ENCODE measurements around the gene RAPGEF2. TPM values are rescaled to one million over a fixed set of nuclear protein-coding genes. Genes with fewer than 3 reads are reported as not detected.

Gene RAPGEF2
- total RNA-seq, 1 donor from 2014 or later, result 41.6 TPM

DNA sequence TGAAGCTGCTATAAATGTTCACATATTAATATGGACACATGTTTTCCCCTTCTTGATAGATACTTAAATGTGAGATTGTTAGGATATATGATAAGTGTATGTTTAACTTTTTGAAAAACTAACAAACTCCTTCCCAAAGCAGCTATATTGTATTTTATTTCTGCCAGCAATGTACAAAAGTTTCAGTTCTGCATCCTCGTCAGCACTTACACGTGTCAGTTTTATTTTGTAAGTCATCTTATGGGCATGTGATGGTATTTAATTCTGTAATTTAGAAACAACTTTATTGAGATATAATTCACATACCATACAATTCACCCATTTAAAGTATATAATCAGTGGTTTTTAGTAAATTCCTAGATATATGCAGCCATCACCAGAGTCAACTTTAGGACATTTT lies 31.6 kb downstream of the RAPGEF2 start:
- no peak for DNase-seq (ENCODE audit: low spot score)

DNA sequence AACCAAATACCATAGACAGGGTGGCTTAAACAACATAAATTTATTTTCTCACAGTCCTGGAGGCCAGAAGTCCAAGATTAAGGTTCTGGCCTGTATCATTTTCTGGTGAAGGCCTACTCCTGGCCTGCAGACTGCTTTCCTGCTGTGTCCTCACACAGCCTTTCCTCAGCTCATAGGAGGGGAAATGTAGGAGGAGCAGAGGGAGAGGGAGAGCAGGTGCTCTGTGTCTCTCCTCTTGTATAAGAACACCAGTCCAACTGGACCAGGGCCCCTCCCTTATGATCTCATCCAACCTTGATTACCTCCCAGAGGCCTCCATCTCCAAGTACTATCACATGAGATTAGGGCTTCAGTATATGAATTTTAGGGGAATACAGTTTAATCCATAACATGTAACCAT lies 34.3 kb downstream of the RAPGEF2 start:
- DNase-seq (ENCODE audit: low spot score), result no peak

DNA sequence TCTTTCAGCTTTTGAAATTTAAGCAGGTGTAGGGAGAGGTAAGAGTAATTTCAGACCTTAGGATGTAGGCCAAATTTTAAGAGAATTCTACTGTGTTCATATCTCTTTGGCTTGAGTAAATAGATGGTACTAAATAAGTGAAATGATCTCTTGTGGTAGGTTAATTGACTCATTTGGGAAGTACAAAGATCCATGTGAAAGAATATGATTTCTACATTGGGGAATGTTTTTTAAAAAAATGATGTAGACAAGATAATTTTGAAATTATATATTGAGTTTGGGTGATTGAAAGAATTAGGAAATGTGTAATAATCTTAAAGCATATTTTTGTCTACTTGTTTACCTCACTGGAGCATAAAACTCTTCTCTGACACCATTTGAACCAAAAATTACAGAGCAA lies 35.6 kb downstream of the RAPGEF2 start:
- DNase-seq (ENCODE audit: low spot score), result no peak

DNA sequence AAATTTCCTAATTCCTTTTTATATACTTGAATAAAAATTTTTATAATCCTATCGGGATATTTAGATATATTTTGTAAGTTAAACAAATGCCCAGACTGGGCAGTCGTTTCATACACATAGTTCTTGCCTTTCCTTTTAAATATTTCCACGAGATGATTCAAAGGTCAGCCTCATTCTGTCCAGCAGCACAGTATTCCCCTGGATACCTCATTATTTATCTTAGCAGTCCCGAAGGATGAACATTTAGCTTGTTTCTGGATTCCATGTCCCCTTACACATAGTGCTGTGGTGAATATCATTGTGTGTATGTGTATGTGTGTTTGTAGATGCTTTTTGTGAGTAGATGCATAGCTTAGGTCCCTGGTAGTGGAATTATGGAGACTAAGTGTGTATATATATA lies 38.3 kb downstream of the RAPGEF2 start:
- DNase-seq (ENCODE audit: low spot score), result no peak

DNA sequence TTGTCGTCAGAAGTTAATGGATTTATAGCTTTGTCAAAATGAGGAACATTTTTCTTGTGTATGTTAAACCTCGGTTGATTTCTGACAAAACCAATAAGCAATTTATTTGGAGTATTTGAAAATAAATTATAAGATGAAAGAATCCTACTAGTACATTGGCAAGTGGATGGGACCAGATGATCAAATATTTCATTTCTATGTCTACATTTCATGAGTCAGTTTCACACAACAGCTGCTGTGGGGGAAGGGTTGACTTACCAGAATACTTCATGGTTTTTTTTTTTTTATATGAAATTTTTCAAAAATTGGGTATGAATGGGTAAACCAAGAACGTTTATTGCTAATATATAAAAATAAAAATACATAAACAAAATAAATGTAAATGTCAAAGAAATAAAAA lies 39.4 kb downstream of the RAPGEF2 start:
- DNase-seq (ENCODE audit: low spot score), result no peak

DNA sequence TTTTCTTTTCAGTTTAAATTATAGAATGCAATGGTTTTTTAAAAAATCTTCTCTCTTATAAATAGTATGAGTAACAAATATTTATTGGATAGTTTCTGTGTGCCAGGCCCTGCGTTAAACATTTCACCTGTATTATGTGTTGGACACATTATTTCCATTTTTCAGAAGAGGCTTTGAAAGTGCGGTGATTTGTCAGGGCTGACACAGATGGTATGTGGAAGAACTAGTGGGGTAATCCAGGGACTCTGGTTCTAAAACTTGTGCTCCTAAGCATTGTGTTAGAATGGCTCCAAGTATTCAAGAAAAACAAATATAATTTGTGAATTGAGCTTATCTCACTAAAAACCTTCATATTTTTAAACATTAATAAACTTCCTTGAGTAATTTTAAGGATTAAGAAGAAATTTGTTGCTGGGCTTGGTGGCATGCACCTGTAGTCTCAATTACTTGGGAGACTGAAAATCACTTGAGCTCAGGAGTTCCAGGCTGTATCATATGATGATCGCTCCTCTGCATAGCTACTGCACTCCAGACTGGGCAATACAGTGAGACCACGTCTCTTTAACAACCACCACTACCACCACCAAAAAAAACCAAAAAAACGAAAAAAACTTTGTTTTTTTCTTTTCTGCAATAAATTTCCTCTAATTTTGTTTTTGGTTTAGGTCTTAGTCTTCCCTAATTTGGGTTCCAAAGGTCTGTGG lies 40.0 kb downstream of the RAPGEF2 start:
- DNase-seq (ENCODE audit: low spot score), result no peak

DNA sequence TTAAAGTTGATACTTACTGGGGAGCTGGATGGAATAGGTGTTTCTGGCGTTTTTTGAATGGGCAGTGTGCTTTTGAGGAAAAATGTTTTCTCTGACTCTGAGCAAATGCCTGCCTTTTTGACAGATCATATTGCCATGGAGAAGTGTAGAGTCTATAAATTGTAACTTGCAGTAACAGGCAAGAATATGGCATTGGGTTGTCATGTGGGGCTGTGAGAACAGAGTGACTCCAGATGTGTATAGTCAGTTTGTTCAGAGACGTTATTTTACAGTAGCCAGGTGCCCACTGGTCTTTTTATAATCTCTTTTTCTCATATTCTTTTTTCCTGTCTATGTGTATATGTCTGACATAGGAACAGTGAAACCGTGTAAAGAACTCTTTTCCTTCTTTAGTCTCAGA lies 40.8 kb downstream of the RAPGEF2 start:
- DNase-seq (ENCODE audit: low spot score), result no peak

DNA sequence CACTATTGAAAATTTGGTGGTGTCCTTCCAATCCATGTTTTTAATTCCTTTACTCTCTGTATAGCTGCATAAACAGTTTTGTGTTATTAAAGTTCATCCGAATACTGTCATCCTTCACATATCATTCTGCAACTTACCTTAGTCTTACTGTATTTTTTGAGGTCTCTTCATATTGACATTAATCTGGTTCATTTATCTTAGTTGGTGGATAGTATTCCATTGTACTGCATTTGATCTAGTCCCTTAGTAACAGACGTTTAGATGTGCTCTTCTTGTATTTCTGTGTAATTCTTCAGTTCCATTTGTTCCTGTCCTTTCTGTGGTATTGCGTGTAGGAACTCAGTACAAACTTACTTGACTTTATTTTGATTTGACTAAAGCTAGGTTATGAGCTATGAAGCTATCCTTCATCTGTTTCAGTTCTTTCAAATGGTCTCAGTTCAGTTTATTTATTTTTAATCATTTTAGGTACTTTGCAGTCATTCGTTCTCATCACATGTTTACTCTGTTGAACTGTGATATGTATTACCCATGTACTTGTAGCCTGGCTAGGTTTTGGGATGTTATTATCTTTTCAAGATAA lies 41.3 kb downstream of the RAPGEF2 start:
- DNase-seq (ENCODE audit: low spot score), result no peak

DNA sequence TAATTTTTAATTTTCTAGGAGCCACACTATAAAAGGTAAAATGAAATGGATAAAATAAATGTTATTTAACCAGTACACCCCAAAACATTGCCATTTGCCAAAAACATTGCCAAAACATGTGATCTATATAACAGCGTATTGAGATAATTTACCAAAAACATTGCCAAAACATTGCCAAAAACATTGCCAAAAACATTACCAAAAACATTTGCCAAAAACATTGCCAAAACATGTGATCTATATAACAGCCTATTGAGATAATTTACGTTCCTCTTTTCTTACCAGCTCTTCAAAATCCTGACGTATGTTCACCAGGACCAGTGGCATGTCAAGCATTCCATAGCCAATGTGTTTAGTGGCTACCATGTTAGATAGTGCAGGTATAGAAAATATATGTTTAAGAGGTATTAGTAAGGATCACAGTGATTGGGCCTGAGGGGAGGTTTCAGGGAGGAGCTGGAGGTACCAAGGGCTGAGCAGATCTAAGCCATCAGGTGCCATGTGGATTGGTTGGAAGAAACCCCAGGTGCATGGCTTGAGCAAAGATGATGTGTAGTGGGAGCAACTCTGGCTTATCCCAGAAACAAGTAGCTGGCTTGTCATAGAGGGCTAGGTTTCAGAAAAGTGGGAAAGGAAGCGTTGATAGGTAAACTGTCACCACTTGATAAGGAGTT lies 42.6 kb downstream of the RAPGEF2 start:
- DNase-seq (ENCODE audit: low spot score), result no peak

DNA sequence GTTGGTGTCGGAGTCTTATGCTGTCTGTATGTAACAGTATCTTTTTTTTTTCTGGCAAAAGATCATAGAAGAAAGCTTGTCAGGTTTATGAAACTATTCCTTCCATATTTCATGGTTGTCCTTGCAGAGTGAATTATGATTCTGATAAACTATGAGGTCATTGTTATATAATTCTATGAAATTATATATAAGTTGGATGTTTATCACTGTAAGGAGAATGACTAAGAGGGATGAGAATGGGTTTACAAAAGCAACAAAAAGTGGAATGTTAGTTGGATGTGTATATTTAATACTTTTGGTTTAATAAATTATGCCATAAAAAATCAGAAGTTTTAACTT lies 43.1 kb downstream of the RAPGEF2 start:
- no peak for DNase-seq (ENCODE audit: low spot score)

DNA sequence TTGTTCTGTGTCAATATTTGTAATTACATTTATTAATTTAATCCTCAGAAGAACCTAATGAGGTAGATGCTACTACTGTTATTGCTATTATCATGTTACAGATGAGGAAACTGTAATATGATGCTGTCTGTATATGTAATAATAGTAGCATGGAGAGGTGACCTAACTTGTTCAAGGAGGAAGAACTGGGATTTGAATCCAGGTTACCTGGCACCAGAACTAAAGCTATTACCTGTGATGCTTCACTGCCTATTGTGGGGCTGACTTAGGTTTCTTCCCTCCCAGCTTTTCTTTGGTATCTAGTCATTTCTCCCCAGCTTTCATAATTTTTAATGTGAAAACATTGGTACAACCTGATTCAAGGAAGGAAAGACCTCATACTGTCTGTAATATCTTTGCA lies 43.6 kb downstream of the RAPGEF2 start:
- DNase-seq (ENCODE audit: low spot score), result no peak

DNA sequence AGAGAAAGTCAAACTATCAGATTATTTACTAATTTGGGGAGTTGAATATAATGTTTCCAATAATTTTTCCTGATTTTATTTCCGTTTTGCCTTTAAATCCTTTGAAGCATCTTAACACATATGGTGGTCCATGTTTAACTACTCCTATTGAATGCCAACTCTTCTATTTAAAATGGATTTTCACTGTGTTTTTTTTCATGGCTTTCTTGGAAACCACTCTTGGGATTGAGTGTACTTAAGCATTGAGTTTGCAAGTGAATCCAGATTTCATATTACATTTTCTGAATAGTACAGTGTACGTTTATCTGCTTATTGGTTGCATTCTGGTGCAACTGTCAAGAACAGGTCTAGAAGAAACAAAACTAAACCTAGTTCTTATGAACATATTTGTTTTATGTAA lies 45.6 kb downstream of the RAPGEF2 start:
- no peak for DNase-seq (ENCODE audit: low spot score)

DNA sequence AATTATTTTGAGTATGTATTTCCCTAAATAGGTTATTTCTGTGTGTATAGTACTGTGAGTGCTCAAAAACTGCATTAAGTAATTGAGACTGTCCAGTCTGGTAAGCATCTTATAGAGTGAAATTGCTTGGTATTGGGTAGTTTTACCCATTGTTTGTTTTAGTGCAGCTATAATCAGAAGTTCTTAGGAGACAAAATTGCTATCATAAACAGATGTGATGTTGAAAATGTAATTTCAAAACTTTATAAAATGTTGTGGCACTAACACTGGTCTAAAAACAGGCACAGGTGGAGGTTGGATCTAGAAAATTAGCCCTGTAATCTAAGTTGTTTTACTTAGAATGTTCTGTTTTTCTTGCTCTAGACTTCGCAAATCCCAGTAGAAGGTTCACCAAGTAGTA lies 46.8 kb downstream of the RAPGEF2 start:
- DNase-seq (ENCODE audit: low spot score), result no peak

DNA sequence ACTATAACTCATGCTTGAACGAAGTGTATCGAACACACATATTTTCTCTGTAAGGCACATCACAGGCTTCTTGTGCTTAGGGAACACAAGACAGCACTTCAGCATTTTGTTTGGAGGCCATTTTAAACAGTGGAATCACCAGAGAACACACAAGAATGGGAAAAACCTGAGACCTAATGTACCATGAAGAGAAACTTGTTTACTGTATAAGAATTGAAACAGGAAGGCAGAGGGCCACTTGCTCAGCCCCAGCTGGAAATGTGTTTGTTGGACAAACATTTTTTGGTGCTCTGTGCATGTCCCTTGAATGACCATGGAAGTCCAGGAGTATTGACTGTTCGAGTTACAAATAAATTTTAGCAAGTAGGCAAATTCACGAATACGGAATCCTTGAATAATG lies 47.5 kb downstream of the RAPGEF2 start:
- no peak for DNase-seq (ENCODE audit: low spot score)

DNA sequence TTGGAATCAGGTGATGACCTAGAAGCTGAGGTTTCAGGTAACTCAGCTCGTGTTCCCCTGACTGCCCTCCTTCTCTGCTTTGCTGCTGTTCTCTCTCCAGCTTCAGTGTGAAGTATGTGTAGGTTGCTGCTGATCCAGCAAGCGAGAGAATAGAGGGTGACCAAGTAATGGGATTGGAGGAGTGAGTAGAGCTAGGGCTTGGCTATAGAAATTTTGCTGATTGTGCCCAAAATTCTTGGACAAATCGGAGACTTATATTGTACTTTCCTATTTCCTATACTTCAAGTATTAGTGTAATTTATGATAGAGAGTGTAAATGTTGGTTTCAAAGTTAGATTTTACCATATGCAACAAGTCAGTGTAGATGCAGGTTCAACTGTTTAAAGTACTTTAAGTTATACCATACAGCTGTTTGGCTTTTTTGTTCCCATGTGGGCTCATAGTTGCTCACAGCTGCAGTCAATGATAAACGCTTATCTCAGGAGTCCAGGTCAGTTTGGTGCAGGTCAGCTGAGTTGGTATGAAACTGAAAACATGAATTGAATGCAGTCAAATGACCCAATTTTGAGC lies 48.0 kb downstream of the RAPGEF2 start:
- DNase-seq (ENCODE audit: low spot score), result no peak

DNA sequence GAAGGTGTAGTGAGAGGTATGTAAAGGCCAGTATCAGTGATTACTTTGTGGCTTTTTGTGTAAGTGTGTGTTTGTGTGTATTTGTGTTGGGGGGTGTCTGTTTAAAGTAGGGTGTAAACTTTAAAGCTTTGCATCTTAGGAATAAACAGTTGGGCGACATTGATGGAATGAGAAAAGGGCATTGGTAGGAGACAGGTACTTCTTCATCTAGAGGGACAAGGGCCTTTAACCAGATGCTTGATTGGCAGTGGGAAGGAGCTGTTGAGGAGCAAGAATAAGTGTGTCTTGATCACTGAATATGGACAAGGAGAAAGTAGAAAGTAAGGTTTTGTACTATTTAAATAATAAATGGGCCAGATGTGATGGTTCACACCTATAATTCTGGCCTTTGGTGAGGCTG lies 48.8 kb downstream of the RAPGEF2 start:
- DNase-seq (ENCODE audit: low spot score), result no peak

DNA sequence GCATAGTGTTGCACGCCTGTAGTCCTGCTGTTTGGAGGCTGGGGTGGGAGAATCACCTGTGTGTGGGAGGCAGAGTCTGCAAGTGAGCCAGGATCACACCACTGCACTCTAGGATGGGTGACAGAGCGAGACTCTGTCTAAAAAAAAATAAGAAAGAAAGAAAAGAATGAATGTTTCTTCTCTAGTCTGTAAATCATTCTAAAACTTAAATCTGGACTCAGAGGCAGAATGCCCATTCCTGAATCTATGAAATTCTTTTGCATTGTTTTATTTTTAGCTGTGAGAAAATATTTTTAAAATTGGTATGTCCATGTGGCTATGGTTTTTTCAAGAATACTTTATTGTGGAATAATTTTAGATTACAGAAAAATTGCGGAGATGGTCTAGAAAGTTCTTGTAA lies 49.3 kb downstream of the RAPGEF2 start:
- no peak for DNase-seq (ENCODE audit: low spot score)

DNA sequence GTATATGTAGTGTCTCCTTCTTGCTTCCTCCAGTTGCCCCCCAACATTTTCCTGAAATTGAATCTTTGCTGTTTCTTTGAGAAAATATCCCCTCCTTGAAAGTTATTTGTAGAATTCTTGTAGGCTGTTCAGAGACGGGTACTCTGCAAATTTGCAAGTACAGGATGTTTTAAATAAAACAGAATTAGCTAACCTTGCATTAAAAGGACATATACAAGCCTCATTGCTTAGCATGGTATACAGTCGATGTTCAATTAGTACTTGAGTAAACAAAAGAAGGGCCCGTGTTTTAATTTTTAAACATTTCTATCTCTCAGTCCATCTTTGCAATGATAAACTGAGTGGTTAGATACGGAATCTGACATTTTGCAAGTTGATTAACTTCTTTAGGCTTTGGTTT lies 50.8 kb downstream of the RAPGEF2 start:
- no peak for DNase-seq (ENCODE audit: low spot score)

DNA sequence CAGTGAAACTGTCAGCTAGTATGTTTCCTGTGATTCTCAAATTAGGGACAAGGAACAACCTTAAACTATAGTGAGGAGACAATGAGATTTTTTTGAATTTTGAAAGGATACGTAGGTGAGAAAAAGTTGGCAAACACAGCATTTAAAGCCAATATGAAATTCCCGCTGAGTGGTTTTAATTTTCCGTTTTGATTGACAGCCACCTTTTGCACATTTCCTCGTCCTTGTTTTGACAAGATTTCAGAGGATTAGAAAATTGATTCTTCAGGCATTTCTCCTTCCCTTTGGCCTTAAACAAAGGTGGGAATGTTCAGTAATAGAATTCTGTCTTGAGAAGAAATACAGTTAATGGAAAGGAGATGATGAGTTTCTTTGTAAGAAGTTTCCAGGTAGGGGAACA lies 52.2 kb downstream of the RAPGEF2 start:
- DNase-seq (ENCODE audit: low spot score), result no peak

DNA sequence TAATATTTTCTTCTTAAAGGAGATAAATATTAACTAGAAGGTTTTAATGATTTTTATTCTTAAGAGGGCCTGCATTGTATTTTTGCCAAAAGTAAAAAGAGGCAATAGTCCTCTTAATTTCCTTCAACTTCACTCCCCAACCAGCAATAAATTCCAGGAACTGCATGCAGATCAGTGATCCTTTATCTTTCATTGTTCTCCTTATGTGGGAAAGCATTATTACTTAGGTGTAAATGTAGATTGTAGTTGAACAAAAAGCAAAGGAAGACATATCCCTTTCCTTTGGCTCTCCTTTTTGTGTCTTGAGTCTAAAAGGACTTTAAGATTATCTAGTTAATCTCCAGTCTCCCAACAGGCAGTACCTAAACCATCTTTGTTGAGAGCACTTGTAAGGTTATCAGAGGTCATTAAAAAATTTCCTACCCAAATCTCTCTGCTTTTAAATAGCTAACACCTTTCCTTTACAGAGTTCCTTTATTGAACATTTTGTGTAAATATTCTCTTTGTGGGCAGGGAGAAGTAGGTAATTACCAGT lies 55.3 kb downstream of the RAPGEF2 start:
- no peak for DNase-seq (ENCODE audit: low spot score)

DNA sequence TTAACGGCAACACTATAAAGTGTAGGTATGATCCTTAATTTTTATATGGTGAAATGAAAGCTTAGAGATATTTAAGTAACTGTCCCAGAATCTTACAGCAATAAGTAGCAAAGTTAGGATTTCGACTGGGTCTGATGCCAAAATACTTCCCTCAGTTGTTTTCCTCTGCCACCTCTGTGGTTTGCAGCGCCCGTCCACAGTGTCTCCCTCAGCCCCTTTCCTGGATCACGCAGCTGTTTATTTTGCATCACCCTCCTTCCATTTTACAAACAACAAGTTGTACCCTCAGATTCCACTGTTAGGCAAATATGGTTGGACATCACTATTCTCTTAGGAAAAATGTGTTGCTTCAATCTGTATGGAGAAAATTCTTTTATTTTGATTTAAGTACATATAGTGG lies 56.1 kb downstream of the RAPGEF2 start:
- DNase-seq (ENCODE audit: low spot score), result no peak

DNA sequence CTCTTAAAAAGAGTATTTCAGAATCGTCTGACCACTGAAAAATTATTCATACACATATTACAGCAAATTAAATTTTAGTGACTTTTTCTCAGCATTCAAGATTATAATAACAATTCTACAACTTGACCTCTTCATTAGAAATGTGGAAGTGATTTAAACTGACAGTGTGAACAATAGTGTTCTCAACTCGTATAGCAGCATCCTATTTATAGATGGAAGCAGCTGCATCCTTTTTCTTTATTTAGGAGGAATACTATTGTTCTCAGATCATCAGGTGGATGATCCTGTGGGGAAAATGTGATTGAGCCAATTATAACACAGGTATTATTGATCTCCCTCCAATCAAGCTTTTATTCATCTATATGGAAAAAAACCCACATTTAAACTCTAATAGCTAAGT lies 56.7 kb downstream of the RAPGEF2 start:
- DNase-seq (ENCODE audit: low spot score), result no peak

DNA sequence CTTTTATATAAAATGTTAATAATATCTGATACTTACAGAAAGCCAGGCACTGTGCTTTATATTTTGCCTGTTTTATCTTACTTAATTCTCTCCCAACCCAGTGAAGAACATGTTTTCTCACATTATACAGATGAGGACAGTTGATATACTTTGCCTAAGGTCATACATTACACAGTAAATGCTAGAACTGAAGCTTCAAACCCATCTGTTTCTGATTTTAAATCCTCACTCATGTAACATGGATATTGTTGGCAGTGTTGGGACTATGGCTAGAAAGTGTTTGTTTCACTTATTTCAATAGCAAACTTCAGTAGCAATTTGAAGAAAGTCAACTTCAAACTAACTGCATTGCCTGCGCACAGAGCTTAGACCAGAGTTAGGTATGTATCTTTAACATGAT lies 57.4 kb downstream of the RAPGEF2 start:
- DNase-seq (ENCODE audit: low spot score), result no peak
